GM12892 (cell line): ENCODE measurements around the gene LEMD1.

Source experiments
- POLR2A ChIP-seq: IDR thresholded peaks from 2 replicates; pipeline ENCODE4 v1.6.1; 2011; ENCODE audit warnings: low read depth, low read length, control low read depth
- TAF1 ChIP-seq: IDR thresholded peaks from 2 replicates; pipeline ENCODE4 v1.6.1; 2011; ENCODE audit warnings: low read depth, mild to moderate bottlenecking, control low read depth, low read length, borderline replicate concordance

GRCh38 chr1:205391386-205391785 is 30.5 kb downstream of the LEMD1 start:
- TF ChIP-seq TAF1 (no peak), POLR2A (no peak)
